Esophagus muscularis mucosa (tissue), 4 donors: Measurements from ENCODE around the gene AKAP6.

Experiments
- EP300 ChIP-seq: sonication (generic); formaldehyde crosslinking; IDR thresholded peaks from one replicate; pipeline ENCODE4 v1.6.1; 2017; ENCODE audit warnings: antibody characterized with exemption
- POLR2A ChIP-seq: fragments of 450-650 bp; IDR thresholded peaks from one replicate; pipeline ENCODE4 v1.6.1; 2017; ENCODE audit warnings: antibody characterized with exemption, moderate library complexity, mild to moderate bottlenecking, low read depth
- TF ChIP-seq, protein P1 (sequence below), 3 experiments: fragments of 200-600 bp in 2 of 3; fragments of 450-650 bp in 1 of 3; sonication (generic) in 2 of 3; IDR thresholded peaks; one replicate each; pipeline ENCODE4 v1.5.1; 2017 to 2019; ENCODE audit warnings: antibody characterized with exemption in 3 of 3, mild to moderate bottlenecking in 2 of 3, moderate library complexity in 1 of 3

DNA sequence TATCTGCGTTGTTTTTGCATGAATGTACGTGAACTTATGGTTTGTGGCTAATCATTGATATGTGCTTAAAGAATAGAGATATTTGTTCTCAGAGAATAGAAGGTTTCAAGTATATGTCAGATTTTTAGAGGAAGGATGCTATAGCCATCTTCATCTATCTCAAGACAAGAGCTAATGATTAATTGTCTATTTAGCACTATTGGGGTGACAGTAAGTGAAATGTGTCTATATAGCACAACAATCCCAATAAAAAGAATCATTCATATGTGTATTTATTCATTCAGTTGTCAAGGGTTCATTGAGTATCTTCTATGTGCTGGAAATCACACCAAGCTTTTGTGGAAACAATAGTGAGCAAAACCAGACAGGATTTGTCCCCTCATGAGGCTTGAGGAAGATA lies 310.1 kb downstream of the AKAP6 start:
- TF ChIP-seq, protein P1, sequence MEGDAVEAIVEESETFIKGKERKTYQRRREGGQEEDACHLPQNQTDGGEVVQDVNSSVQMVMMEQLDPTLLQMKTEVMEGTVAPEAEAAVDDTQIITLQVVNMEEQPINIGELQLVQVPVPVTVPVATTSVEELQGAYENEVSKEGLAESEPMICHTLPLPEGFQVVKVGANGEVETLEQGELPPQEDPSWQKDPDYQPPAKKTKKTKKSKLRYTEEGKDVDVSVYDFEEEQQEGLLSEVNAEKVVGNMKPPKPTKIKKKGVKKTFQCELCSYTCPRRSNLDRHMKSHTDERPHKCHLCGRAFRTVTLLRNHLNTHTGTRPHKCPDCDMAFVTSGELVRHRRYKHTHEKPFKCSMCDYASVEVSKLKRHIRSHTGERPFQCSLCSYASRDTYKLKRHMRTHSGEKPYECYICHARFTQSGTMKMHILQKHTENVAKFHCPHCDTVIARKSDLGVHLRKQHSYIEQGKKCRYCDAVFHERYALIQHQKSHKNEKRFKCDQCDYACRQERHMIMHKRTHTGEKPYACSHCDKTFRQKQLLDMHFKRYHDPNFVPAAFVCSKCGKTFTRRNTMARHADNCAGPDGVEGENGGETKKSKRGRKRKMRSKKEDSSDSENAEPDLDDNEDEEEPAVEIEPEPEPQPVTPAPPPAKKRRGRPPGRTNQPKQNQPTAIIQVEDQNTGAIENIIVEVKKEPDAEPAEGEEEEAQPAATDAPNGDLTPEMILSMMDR (IDR thresholded peaks at IDR 0.05): no peak
- no peak for TF ChIP-seq EP300
- no peak for TF ChIP-seq POLR2A
